Measurements from ENCODE around the gene ZNF304. TPM values are rescaled to one million over a fixed set of nuclear protein-coding genes. Genes with fewer than 3 reads are reported as not detected.
A peak's percentile ranks its signal among the peaks of the same experiment; 100 is the strongest.

The ZNF304 gene
- total RNA-seq, 1 donor from 2014 or later, result 15.8 TPM

- Mint-ChIP-seq H3K27ac (ENCODE audit: unreplicated experiment) (peak within 1 kb of the TSS; percentile 96), H3K36me3 (ENCODE audit: unreplicated experiment) (no peaks in the 10 kb centered on the region), H3K4me3 (ENCODE audit: unreplicated experiment) (peak within 1 kb of the TSS; percentile 99), H3K4me1 (ENCODE audit: low read depth, unreplicated experiment) (peaks cover 5% of the 10 kb centered on the region), H3K9me3 (ENCODE audit: unreplicated experiment) (peaks cover 7% of the 10 kb centered on the region), H3K27me3 (ENCODE audit: unreplicated experiment) (peaks cover 6% of the 10 kb centered on the region)
- peak; percentile 98 for DNase-seq
- TF ChIP-seq CTCF (IDR thresholded peaks at IDR 0.05; ENCODE audit: partially characterized antibody, unreplicated experiment), result no peak
Observed at GRCh38 chr19:57320180-57321084, 30.6 kb upstream of the ZNF304 start, which contains the start of gene ZNF543. TSS of gene ZNF543 (plus strand) at chr19:57320472. CDS start at chr19:57320854, 382 bp downstream.

GRCh38 chr19:57321116-57321515 is 30.0 kb upstream of the ZNF304 start:
- Mint-ChIP-seq H3K4me1 (ENCODE audit: low read depth, unreplicated experiment) (peaks cover 5% of the 10 kb centered on the region), H3K36me3 (ENCODE audit: unreplicated experiment) (no peaks in the 10 kb centered on the region), H3K9me3 (ENCODE audit: unreplicated experiment) (peaks cover 7% of the 10 kb centered on the region), H3K4me3 (ENCODE audit: unreplicated experiment) (peak overlapping the region; percentile 99), H3K27ac (ENCODE audit: unreplicated experiment) (peak overlapping the region; percentile 96), H3K27me3 (ENCODE audit: unreplicated experiment) (peaks cover 4% of the 10 kb centered on the region)
- DNase-seq, result no peak
- TF ChIP-seq CTCF (IDR thresholded peaks at IDR 0.05; ENCODE audit: partially characterized antibody, unreplicated experiment), result no peak

DNA sequence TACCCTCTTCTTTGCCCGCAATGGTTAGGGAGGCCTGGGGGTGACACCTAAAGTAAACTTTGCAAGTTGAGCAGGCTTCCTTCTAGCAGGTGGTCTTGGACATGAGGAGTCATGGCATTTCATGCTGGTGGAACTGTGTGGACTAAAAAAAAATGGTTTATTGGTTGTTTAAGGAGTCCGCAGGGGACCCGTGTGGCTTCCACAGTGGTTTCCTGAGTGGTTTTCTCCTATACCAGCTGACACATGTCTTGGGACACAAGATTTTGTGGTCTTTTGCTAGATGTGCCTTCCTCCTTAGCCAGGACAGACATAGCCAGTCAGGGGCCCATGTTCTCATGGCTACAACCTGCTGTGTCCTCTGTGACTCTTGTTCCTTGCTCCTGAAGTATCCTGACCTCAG is 29.3 kb upstream of the ZNF304 start:
- peaks cover 5% of the 10 kb centered on the region for H3K4me1 Mint-ChIP-seq (ENCODE audit: low read depth, unreplicated experiment)
- peaks cover 2% of the 10 kb centered on the region for H3K27me3 Mint-ChIP-seq (ENCODE audit: unreplicated experiment)
- H3K27ac Mint-ChIP-seq (ENCODE audit: unreplicated experiment), result peak overlapping the region; percentile 22
- no peak for DNase-seq
- no peaks in the 10 kb centered on the region for H3K36me3 Mint-ChIP-seq (ENCODE audit: unreplicated experiment)
- peak overlapping the region; percentile 99 for H3K4me3 Mint-ChIP-seq (ENCODE audit: unreplicated experiment)
- peaks cover 7% of the 10 kb centered on the region for H3K9me3 Mint-ChIP-seq (ENCODE audit: unreplicated experiment)
- no peak for TF ChIP-seq CTCF (IDR thresholded peaks at IDR 0.05; ENCODE audit: partially characterized antibody, unreplicated experiment)

- no peak for TF ChIP-seq CTCF (IDR thresholded peaks at IDR 0.05; ENCODE audit: partially characterized antibody, unreplicated experiment)
- H3K27me3 Mint-ChIP-seq (ENCODE audit: unreplicated experiment), result no peaks in the 10 kb centered on the region
- no peak for DNase-seq
- H3K27ac Mint-ChIP-seq (ENCODE audit: unreplicated experiment), result no peak overlapping the region
- peaks cover 7% of the 10 kb centered on the region for H3K36me3 Mint-ChIP-seq (ENCODE audit: unreplicated experiment)
- no peak overlapping the region for H3K4me3 Mint-ChIP-seq (ENCODE audit: unreplicated experiment)
- peaks cover 7% of the 10 kb centered on the region for H3K9me3 Mint-ChIP-seq (ENCODE audit: unreplicated experiment)
- peaks cover 5% of the 10 kb centered on the region for H3K4me1 Mint-ChIP-seq (ENCODE audit: low read depth, unreplicated experiment)
Observed at GRCh38 chr19:57324992-57325391, 26.1 kb upstream of the ZNF304 start.

DNA sequence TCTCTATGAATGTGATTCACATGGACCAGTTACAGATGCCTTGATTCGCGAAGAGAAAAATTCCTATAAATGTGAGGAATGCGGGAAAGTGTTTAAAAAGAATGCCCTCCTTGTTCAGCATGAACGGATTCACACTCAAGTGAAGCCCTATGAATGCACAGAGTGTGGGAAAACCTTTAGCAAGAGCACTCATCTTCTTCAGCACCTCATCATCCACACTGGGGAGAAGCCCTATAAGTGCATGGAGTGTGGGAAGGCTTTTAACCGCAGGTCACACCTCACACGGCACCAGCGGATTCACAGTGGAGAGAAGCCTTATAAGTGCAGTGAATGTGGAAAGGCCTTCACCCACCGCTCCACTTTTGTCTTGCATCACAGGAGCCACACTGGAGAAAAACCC is 23.1 kb upstream of the ZNF304 start:
- Mint-ChIP-seq H3K4me3 (ENCODE audit: unreplicated experiment) (no peak overlapping the region), H3K4me1 (ENCODE audit: low read depth, unreplicated experiment) (no peaks in the 10 kb centered on the region), H3K9me3 (ENCODE audit: unreplicated experiment) (no peaks in the 10 kb centered on the region), H3K27ac (ENCODE audit: unreplicated experiment) (no peak overlapping the region), H3K27me3 (ENCODE audit: unreplicated experiment) (peaks cover 1% of the 10 kb centered on the region), H3K36me3 (ENCODE audit: unreplicated experiment) (peaks cover 7% of the 10 kb centered on the region)
- TF ChIP-seq CTCF (IDR thresholded peaks at IDR 0.05; ENCODE audit: partially characterized antibody, unreplicated experiment), result no peak
- no peak for DNase-seq

Measured in glutamatergic neuron (in vitro differentiated cells).